GM21529 (cell line): Measurements from ENCODE around the gene ACSL6.

Experiments
- ATAC-seq: cut with Tn5 transposase; IDR thresholded peaks from one replicate; pipeline ENCODE4 v1.9.1; 2021; ENCODE audit not compliant: unreplicated experiment

ACSL6 gene

GRCh38 chr5:132011622-132012343 is at the start of gene ACSL6:
ACSL6 (minus strand) TSS chr5:132011658; CDS start chr5:132011553, 105 bp downstream.
- no peak for ATAC-seq

GRCh38 chr5:132060501-132061161 is 49.2 kb upstream of the ACSL6 start, which contains the start of gene IL3:
IL3 (plus strand) TSS chr5:132060655; CDS start chr5:132060707, 52 bp downstream.
- no peak for ATAC-seq

GRCh38 chr5:132059696-132060500 is 48.4 kb upstream of the ACSL6 start:
- ATAC-seq = no peak

- ATAC-seq = no peak
Measured at GRCh38 chr5:132059043-132059695, 47.7 kb upstream of the ACSL6 start.

GRCh38 chr5:132058646-132059042 is 47.2 kb upstream of the ACSL6 start:
- no peak for ATAC-seq

GRCh38 chr5:132057498-132058255 is 46.2 kb upstream of the ACSL6 start:
- ATAC-seq = no peak

- no peak for ATAC-seq
Measured at GRCh38 chr5:132056610-132057497, 45.4 kb upstream of the ACSL6 start.

- ATAC-seq = no peak
Measured at GRCh38 chr5:132055808-132056609, 44.6 kb upstream of the ACSL6 start.

GRCh38 chr5:132055441-132055807 is 44.0 kb upstream of the ACSL6 start:
- no peak for ATAC-seq

- no peak for ATAC-seq
Measured at GRCh38 chr5:132054697-132055440, 43.4 kb upstream of the ACSL6 start.

- ATAC-seq = no peak
Measured at GRCh38 chr5:132054031-132054696, 42.7 kb upstream of the ACSL6 start.

GRCh38 chr5:132053483-132053882 is 42.0 kb upstream of the ACSL6 start:
- ATAC-seq = no peak

- no peak for ATAC-seq
Measured at GRCh38 chr5:132052520-132052919, 41.1 kb upstream of the ACSL6 start.

- ATAC-seq = no peak
Measured at GRCh38 chr5:132050661-132051552, 39.4 kb upstream of the ACSL6 start.

GRCh38 chr5:132050136-132050535 is 38.7 kb upstream of the ACSL6 start:
- ATAC-seq = no peak

- no peak for ATAC-seq
Measured at GRCh38 chr5:132049559-132049958, 38.1 kb upstream of the ACSL6 start.
